Ishikawa (cell line): Measurements from ENCODE around the gene LYL1.

Experiments used
- CEBPB ChIP-seq: IDR thresholded peaks from 2 replicates; pipeline ENCODE4 v1.6.1; 2012
- CREB1 ChIP-seq: IDR thresholded peaks from 2 replicates; pipeline ENCODE4 v1.6.1; 2012; ENCODE audit warnings: low read depth
- EGR1 ChIP-seq: IDR thresholded peaks from 2 replicates; pipeline ENCODE4 v1.6.1; 2012
- EP300 ChIP-seq: IDR thresholded peaks from 2 replicates; pipeline ENCODE4 v1.6.1; 2012; ENCODE audit warnings: borderline replicate concordance
- FOXM1 ChIP-seq: IDR thresholded peaks from 2 replicates; pipeline ENCODE4 v1.6.1; 2012; ENCODE audit warnings: low read depth, borderline replicate concordance
- NFIC ChIP-seq: IDR thresholded peaks from 2 replicates; pipeline ENCODE4 v1.6.1; 2012
- RAD21 ChIP-seq: IDR thresholded peaks from 2 replicates; pipeline ENCODE4 v1.6.1; 2012; ENCODE audit warnings: low read depth
- TAF1 ChIP-seq: IDR thresholded peaks from 2 replicates; pipeline ENCODE4 v1.6.1; 2012; ENCODE audit warnings: low read depth, mild to moderate bottlenecking
- TCF12 ChIP-seq: IDR thresholded peaks from 2 replicates; pipeline ENCODE4 v1.6.1; 2012; ENCODE audit warnings: low read depth
- YY1 ChIP-seq: IDR thresholded peaks from 2 replicates; pipeline ENCODE4 v1.6.1; 2012; ENCODE audit warnings: low read depth
- ZBTB7A ChIP-seq: IDR thresholded peaks from 2 replicates; pipeline ENCODE4 v1.6.1; 2012; ENCODE audit warnings: low read depth
- TF ChIP-seq, protein P1 (sequence below): IDR thresholded peaks from 2 replicates; pipeline ENCODE4 v1.6.1; 2012
- TF ChIP-seq, protein P2 (sequence below): IDR thresholded peaks from 2 replicates; pipeline ENCODE4 v1.6.1; 2012; ENCODE audit warnings: low read depth, mild to moderate bottlenecking
- TF ChIP-seq, protein P3 (sequence below): IDR thresholded peaks from 2 replicates; pipeline ENCODE4 v1.6.1; 2012

LYL1 gene

DNA sequence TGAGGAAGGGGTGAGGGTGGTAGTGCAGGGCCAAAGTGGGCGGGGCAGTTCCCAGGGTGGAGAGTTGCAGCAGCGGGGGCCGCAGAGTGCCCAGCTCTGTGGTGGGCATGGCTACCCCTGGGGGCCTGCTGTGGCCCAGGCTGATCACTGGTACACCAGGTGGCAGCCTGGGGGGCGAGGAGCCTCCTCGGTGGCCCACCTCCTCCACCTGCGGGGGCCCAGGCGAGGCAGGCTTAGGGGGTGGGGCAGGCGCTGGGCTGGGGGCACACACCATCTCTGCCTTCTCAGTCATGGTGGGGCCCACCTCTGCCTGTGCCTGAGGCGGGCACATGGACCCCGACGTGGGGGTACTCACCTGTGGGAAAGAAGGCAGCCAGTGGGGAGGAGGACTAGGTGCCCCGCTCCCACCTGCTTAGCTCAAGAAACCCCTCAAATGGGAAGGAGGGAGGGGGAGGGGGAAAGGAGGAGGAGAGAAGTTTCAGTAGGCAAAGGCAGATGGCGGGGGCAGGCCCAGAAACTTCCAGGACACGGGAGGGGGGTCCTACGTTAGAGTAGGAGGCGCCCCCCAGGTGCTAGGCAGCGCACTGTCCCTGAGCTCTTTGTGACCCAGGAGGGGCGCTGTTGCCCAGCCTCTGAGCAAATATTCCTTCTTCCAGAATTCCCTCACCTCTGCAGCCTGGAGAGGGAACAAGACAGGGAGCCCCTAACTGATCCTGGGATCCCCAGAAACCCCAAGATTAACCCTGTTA is 1.6 kb downstream of the LYL1 start:
- TF ChIP-seq ZBTB7A (no peak), TCF12 (no peak), TAF1 (no peak), RAD21 (peak; percentile 61), NFIC (no peak)

DNA sequence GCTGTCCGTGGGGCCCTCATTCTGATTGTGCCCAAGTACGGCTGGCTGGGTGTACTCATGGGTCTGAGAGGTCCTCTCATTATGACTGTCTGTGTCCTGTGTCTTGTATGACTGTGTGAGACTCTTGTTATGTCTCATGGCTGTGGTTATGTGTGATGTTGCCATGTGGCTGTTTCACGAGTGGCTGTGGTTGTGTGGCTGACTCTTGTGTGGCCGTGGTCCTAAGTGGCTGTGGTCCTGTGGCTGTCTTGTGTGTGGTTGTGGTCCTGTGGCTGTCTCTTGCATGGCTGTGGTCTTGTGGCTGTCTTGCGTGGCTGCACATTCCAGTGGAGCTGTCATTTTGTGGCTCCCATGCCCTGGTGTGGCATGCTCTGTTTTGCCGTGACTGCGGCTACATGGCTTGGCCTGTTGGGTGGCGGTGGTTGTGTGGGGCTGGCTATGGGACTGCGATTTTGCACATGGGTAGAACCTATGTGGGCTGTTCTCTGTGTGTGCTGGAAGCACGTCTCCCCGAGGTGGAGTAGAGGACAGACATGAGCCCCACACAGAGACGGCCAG is 2.5 kb downstream of the LYL1 start:
- TF ChIP-seq TCF12 (no peak), TAF1 (no peak), NFIC (no peak), FOXM1 (no peak)
- TF ChIP-seq, protein P1, sequence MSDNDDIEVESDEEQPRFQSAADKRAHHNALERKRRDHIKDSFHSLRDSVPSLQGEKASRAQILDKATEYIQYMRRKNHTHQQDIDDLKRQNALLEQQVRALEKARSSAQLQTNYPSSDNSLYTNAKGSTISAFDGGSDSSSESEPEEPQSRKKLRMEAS, result no peak
- TF ChIP-seq, protein P2, sequence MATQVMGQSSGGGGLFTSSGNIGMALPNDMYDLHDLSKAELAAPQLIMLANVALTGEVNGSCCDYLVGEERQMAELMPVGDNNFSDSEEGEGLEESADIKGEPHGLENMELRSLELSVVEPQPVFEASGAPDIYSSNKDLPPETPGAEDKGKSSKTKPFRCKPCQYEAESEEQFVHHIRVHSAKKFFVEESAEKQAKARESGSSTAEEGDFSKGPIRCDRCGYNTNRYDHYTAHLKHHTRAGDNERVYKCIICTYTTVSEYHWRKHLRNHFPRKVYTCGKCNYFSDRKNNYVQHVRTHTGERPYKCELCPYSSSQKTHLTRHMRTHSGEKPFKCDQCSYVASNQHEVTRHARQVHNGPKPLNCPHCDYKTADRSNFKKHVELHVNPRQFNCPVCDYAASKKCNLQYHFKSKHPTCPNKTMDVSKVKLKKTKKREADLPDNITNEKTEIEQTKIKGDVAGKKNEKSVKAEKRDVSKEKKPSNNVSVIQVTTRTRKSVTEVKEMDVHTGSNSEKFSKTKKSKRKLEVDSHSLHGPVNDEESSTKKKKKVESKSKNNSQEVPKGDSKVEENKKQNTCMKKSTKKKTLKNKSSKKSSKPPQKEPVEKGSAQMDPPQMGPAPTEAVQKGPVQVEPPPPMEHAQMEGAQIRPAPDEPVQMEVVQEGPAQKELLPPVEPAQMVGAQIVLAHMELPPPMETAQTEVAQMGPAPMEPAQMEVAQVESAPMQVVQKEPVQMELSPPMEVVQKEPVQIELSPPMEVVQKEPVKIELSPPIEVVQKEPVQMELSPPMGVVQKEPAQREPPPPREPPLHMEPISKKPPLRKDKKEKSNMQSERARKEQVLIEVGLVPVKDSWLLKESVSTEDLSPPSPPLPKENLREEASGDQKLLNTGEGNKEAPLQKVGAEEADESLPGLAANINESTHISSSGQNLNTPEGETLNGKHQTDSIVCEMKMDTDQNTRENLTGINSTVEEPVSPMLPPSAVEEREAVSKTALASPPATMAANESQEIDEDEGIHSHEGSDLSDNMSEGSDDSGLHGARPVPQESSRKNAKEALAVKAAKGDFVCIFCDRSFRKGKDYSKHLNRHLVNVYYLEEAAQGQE, result no peak

DNA sequence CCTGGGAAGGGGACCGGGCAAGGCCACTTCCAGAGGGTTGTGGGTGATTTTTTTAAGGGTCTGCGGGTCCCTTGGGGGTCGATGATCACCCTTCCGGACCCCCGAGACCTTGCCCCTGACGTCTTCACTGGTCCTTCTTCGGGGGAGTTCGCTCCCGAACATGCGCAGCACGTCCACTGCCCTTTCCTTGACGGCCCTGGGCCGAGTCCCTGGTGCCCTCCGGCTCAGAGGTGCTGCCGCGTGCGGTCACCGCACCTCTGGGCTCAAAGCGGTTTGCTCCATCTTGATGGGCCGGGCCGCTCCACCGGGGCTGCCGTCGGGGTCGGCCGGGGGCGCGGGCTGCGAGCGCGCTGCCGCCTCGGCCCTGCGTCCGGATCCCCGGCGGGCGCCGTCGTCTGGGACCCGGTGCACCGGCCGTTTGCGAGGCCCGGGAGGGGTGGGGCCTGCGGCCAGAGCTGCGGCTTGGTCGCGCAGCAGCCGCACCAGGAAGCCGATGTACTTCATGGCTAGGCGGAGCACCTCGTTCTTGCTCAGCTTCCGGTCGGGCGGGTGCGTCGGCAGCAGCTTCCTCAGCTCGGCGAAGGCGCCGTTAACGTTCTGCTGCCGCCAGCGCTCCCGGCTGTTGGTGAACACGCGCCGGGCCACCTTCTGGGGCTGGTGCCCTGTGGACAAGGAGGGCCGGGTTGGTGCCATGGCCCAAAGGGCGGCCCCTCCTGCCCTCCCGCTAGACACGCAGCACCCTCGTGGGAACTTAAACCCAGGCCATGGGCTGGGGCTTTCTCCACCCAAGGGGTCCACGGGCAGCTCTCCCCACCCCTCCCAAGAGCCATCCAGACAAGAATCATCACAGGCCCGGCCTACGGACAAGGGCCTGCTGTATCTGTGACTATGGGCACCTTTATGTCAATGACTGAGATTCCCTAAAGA is 3.3 kb downstream of the LYL1 start:
- TF ChIP-seq YY1 (no peak), TCF12 (no peak), FOXM1 (no peak), EGR1 (no peak), ZBTB7A (no peak), CREB1 (no peak), RAD21 (no peak), NFIC (no peak), CEBPB (no peak), TAF1 (no peak), EP300 (no peak)
- TF ChIP-seq, protein P2, result no peak
- TF ChIP-seq, protein P1, result no peak
- TF ChIP-seq, protein P3, sequence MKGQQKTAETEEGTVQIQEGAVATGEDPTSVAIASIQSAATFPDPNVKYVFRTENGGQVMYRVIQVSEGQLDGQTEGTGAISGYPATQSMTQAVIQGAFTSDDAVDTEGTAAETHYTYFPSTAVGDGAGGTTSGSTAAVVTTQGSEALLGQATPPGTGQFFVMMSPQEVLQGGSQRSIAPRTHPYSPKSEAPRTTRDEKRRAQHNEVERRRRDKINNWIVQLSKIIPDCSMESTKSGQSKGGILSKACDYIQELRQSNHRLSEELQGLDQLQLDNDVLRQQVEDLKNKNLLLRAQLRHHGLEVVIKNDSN, result no peak

DNA sequence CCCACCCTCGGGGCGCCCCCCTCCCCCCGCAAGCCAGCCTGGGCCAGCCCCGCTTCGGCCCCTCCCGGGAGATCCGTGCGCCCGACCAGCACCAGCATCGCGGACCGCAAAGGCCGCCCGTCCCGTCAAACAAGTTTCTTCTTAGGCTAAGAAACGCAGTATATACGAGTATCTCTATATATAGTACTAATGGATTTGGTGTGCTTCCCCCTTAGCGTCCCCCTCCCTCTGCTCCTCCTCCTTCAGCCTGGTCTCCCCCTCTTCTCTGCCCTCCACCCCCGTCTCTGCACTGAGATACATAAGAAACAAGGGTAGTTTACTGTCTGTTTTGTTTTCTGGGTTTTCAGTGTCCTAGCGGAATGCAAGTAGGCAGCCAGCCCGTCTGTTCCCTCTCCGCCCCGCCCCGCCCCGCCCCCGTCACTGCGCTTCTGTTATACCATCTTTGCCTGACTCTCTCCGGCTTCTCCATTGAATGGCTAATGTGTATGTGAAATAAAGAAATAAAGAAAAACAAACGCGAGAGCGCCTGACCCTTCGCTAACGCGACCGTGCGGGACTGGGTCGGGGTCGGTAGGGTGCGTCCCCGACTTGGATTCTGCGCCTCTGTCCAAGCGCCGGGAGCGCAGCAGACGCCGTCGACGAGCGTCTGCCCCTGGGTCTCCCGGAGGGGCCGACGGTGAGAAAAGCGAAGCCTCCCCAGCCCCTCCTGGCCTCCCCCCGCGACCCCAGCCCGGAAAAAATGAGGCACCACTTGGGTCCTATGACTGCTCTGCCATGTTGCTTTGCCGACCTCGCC is 4.2 kb downstream of the LYL1 start:
- TF ChIP-seq EGR1, result no peak

DNA sequence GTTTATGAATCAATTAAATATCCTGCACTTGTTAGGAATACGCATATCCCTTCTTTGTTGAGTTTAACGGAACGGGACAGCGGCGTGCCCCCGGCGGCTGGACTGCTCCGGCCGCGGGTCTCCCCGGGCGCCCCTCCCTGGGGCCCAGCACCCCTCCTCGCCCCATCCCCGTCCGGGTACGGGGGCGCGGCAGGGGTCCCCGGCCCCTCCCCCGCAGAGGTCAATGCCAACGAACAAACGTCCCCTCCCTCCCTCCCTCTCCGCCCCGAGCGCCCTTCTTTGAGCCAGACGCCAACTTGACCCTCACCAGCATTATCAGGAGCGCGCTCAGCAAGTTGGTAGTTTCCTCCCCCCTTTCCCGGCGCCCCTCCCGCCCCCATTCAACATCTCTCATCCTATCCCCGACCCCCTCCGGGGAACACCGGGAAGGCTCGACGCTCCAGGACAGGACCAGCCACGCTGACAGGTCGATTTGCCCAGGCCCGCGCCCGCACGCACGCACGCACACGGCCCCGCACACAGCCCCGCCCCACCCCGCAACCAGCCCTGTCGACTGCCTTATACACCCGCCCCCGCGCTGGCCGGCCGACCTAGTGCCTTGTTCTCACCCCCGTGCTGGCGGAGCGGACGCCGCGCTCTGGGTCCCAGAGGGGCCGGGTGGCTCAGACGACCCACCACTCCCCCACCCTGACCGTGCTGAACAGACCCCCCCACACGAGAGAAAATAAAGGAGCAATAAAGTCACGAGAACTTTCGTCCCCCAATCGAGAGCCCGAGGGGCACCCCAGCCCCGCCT is 5.0 kb downstream of the LYL1 start:
- peak; percentile 25; the same call in 1 of the 2 replicates for TF ChIP-seq EGR1
- 0 out of 2 replicates have a peak, but pooled peaks have one; percentile 15 for TF ChIP-seq ZBTB7A
- no peak for TF ChIP-seq CEBPB
